ENCODE measurements around the gene ADCY2. TPM values are rescaled to one million over a fixed set of nuclear protein-coding genes. Genes with fewer than 3 reads are reported as not detected.

Gene ADCY2
- total RNA-seq, 1 experiment from 2014 or later, result not detected

GRCh38 chr5:7717691-7718090, 321.8 kb downstream of the ADCY2 start:
- no TSS peak for BruUV-seq (replicated peaks)
- CTCF ChIA-PET, result interaction anchor here (0.8 kb wide), 1 partner anchor 29 kb away, joined by 4 read pairs; no protein-coding TSS in a partner anchor
- no peak overlapping the region for H3K4me3 Mint-ChIP-seq (ENCODE audit: unreplicated experiment)

GRCh38 chr5:7728076-7728475, 332.1 kb downstream of the ADCY2 start:
- no peaks in the 10 kb centered on the region for H3K4me1 Mint-ChIP-seq (ENCODE audit: insufficient read depth, unreplicated experiment)
- CTCF ChIA-PET, result no interaction called here
- H3K36me3 Mint-ChIP-seq (ENCODE audit: insufficient read depth, unreplicated experiment), result no peaks in the 10 kb centered on the region
- no peak overlapping the region for H3K4me3 Mint-ChIP-seq (ENCODE audit: unreplicated experiment)
- no peaks in the 10 kb centered on the region for H3K9me3 Mint-ChIP-seq (ENCODE audit: unreplicated experiment)
- no TSS peak for BruUV-seq (replicated peaks)
- POLR2A ChIA-PET, result no interaction called here
- no peak overlapping the region for H3K27ac Mint-ChIP-seq (ENCODE audit: low read depth, unreplicated experiment)
- intact Hi-C loops (cut with micrococcal nuclease), result no loop called here
- no peak for TF ChIP-seq CTCF (IDR thresholded peaks at IDR 0.05; ENCODE audit: unreplicated experiment)
- peaks cover 67% of the 10 kb centered on the region for H3K27me3 Mint-ChIP-seq (ENCODE audit: insufficient read depth, unreplicated experiment)
- no peak for DNase-seq (ENCODE audit: unreplicated experiment)

More at GRCh38 chr5:7717691-7718090, 321.8 kb downstream of the ADCY2 start:
- Mint-ChIP-seq H3K27me3 (ENCODE audit: insufficient read depth, unreplicated experiment) (peaks cover 1% of the 10 kb centered on the region), H3K36me3 (ENCODE audit: insufficient read depth, unreplicated experiment) (no peaks in the 10 kb centered on the region), H3K9me3 (ENCODE audit: unreplicated experiment) (no peaks in the 10 kb centered on the region), H3K4me1 (ENCODE audit: insufficient read depth, unreplicated experiment) (no peaks in the 10 kb centered on the region), H3K27ac (ENCODE audit: low read depth, unreplicated experiment) (no peak overlapping the region)
- intact Hi-C loops (cut with micrococcal nuclease), result no loop called here
- DNase-seq (ENCODE audit: unreplicated experiment), result no peak
- POLR2A ChIA-PET, result no interaction called here
- TF ChIP-seq CTCF (IDR thresholded peaks at IDR 0.05; ENCODE audit: unreplicated experiment), result no peak

- no peak for DNase-seq (ENCODE audit: unreplicated experiment)
- no peaks in the 10 kb centered on the region for H3K9me3 Mint-ChIP-seq (ENCODE audit: unreplicated experiment)
- H3K4me1 Mint-ChIP-seq (ENCODE audit: insufficient read depth, unreplicated experiment), result no peaks in the 10 kb centered on the region
- H3K4me3 Mint-ChIP-seq (ENCODE audit: unreplicated experiment), result no peak overlapping the region
- no TSS peak for BruUV-seq (replicated peaks)
- H3K27me3 Mint-ChIP-seq (ENCODE audit: insufficient read depth, unreplicated experiment), result peaks cover 45% of the 10 kb centered on the region
- intact Hi-C loops (cut with micrococcal nuclease), result loop anchor here (10.0 kb wide), 1 partner anchor 667 kb away; no protein-coding TSS in a partner anchor
- no peak overlapping the region for H3K27ac Mint-ChIP-seq (ENCODE audit: low read depth, unreplicated experiment)
- no peaks in the 10 kb centered on the region for H3K36me3 Mint-ChIP-seq (ENCODE audit: insufficient read depth, unreplicated experiment)
- POLR2A ChIA-PET, result no interaction called here
- no peak for TF ChIP-seq CTCF (IDR thresholded peaks at IDR 0.05; ENCODE audit: unreplicated experiment)
- CTCF ChIA-PET, result interaction anchor here (0.7 to 0.9 kb wide), 3 partner anchors 14 to 1677 kb away, joined by 3 to 5 read pairs (median 4); no protein-coding TSS in a partner anchor
These were observed 345.6 kb downstream of the ADCY2 start for GRCh38 chr5:7741415-7742065.

GRCh38 chr5:7742241-7742656, 346.3 kb downstream of the ADCY2 start:
- no peak overlapping the region for H3K4me3 Mint-ChIP-seq (ENCODE audit: unreplicated experiment)
- H3K27me3 Mint-ChIP-seq (ENCODE audit: insufficient read depth, unreplicated experiment), result peaks cover 48% of the 10 kb centered on the region
- no peak for TF ChIP-seq CTCF (IDR thresholded peaks at IDR 0.05; ENCODE audit: unreplicated experiment)
- H3K9me3 Mint-ChIP-seq (ENCODE audit: unreplicated experiment), result no peaks in the 10 kb centered on the region
- BruUV-seq (replicated peaks), result no TSS peak
- H3K4me1 Mint-ChIP-seq (ENCODE audit: insufficient read depth, unreplicated experiment), result no peaks in the 10 kb centered on the region
- no peaks in the 10 kb centered on the region for H3K36me3 Mint-ChIP-seq (ENCODE audit: insufficient read depth, unreplicated experiment)
- intact Hi-C loops (cut with micrococcal nuclease), result loop anchor here (10.0 kb wide), 1 partner anchor 667 kb away; no protein-coding TSS in a partner anchor
- ChIA-PET POLR2A (no interaction called here), CTCF (interaction anchor here (0.6 to 5.0 kb wide), 5 partner anchors 13 to 1678 kb away, joined by 3 to 24 read pairs (median 4); no protein-coding TSS in a partner anchor)
- no peak overlapping the region for H3K27ac Mint-ChIP-seq (ENCODE audit: low read depth, unreplicated experiment)
- peak; percentile 29 for DNase-seq (ENCODE audit: unreplicated experiment)

Data from MCF 10A (cell line).